GM21390 (cell line): Measurements from ENCODE around the gene NET1.
"Not testable (repeated sequence)": the region's sequence is repeated elsewhere in the genome, so short reads cannot be mapped to it uniquely, and the experiment has no call there.

ENCODE experiments used
- ATAC-seq: cut with Tn5 transposase; IDR thresholded peaks from one replicate; pipeline ENCODE4 v1.9.1; 2021; ENCODE audit not compliant: unreplicated experiment

The NET1 gene

DNA sequence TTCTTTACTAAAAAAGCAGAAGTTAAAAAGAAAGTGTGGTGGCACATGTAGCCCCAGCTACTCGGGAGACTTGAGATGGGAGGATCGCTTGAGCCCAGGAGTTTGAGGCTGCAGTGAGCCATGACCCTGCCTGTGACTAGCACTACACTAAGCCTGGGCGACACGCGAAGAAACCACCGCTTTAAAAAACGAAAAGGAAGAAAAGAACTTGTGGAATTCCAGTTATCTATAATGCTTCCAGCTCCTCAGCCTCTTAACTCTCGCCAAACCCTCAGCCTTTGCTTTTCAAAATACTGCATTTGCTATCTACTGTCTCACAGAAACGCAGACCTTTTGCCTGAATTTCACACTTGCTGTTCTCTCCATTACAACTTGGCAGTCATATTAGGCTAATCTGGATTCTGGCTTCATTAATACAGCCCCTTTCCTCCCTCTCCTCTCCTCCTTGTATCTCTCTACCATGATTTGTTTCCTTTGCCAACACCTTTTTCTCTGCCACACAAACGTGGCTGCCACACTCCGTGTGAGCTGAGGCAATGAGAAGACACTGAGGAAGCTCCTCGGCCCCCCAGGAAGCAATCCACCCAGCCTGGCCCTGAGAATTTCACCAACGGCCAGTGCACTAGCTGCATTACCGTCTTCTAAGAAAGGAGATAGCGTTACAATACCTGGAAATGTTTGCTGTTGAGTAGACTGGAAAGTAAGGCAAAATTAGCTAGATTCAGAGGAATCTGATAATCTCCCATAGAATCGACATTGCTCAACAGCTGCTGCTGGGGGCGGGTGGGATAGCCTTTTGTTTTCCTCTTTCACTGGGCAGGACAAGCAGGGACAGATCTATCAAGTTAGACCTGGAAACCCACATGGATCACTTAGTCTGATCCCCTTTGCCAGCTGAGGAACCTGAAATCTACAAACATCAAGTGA is 49.8 kb downstream of the NET1 start:
- no peak for ATAC-seq

DNA sequence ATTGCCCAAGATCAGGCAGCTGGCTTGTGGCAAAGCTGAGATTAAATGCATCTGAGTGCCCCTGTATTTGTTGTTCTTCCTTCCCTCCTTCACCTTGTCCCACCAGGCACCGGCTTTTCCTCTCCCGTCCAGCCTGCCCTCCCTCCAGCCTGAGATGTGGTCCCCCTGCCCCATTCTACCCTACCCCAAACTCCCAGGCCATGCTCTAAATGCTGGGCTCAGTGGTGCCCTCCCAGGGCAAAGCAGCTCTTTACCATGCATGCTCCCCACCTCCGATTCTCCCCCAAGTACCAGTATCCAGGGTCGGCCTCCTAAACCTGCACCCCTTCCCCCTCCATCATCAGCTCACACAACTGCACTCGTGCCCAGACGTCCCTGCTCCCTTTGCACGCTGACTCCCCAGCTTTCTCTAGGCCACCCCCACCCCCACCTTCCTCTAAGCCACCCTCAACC is 50.5 kb downstream of the NET1 start:
- no peak for ATAC-seq

DNA sequence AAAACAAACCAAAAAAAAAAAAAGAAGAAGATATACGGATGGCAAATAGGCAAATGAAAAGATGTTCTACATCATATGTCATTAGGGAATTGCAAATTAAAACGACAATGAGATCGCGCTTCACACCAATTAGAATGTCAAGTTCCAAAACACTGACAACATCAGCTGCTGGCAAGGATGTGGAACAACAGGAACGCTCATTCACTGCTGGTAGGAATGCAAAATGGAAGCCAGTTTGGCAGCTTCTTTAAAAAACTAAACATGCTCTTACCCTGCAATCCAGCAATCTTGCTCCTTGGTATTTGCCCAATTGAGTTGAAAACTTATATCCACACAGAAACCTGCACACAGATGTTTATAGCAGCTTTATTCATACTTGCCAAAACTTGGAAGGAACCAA is 52.2 kb downstream of the NET1 start:
- no peak for ATAC-seq

DNA sequence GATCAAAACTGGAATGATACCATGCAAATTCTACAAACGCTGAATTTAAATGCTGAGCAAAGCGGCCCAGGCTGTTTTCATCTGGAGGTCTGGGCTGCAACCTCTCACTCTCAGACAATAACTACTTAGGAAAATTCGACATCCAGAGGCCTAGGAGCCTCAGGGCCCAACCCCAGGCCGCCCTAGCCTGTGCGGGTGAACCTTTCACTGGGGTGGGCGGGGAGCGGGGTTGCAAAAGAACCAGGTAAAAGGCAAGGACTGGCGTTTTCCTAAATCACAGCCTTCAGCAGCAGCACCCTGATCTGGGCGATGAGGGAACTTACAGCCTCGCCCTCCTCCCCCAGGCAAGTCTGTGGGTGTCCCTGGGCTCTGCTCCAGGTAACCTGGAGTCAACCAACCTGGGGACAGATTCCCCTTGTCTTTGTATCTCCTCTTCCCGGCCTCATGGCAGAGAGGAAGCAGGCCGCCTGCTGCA is 53.7 kb downstream of the NET1 start:
- no peak for ATAC-seq

DNA sequence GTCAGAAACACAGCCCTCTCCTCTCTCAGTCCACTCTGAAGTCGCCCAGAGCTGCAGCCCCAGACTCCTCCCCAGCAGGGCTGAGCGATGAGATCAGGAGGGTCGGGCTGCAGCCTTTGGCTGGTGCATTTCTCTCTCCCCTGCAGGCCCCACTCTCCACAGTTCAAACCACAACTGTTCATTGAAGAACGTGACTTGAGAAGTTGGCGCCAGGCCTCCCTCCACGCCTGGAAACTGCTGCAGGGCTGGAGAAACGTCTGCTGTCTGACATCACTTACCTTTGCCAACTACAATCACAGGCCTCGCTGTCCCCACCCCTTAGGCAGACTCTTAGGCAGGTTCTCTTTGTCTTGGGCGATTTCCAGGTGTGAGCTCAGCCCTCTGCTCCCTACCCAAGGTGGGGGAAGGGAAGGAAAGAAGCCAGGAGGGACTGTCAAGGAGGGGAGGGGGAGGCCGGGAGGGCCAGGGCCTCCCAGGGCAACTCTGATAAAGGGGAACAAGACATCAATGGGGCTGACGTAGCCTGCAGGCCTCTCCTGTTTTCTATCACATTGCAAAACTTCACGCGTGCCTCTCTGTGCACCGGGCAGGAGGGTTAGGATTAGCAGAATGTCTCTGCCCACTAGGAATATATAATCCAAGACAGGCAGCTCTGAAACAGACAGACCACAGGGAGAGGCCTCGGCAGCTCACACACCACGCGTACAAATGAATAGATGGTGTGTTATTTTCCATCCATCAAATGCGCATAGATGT is 54.3 kb downstream of the NET1 start:
- ATAC-seq = no peak

DNA sequence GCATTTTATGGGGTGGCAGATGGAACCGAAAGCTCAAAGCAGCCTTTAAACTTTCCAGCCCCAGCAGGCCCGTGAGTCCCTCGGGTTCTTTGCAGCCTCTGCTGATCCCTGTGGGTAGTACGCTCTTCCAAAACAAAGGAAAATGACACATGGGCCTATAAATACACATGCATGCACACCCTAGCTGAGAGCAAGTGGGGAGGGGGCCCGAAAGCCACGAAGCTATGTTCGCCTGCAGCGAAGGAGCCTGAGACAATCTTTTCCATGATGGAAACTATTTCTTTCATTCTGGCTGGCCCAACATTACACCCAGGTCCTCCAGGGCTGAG is 54.8 kb downstream of the NET1 start:
- no peak for ATAC-seq

DNA sequence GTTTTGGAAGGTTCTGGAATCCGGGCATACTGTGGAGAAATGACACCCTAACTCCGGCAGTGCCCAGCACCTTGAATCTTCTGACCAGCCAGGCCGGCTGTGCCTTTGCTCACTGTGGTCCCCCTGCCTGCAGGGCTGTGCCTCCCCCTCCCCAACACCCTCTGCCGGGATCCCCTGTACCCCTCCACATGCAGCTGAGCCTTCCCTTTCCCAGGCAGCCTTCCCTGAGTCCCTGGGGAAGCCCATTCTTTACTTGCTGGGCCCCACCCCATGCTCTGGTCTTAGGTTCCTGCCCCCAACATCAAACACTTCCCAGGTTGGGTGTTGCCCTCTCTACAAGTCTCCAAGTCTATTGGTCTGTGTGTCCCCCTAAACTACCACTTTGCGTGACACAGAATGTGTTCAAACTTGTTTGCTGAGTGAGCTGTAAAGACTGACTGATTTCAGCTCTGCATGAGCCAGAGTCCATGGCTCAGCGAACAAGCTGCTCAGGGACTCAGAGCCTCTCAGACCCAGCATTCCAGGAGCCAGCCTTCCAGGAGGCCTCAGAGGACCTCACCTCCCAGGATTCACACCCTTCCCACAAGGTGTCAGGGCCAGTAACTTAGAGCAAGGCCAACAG is 55.4 kb downstream of the NET1 start:
- no peak for ATAC-seq

DNA sequence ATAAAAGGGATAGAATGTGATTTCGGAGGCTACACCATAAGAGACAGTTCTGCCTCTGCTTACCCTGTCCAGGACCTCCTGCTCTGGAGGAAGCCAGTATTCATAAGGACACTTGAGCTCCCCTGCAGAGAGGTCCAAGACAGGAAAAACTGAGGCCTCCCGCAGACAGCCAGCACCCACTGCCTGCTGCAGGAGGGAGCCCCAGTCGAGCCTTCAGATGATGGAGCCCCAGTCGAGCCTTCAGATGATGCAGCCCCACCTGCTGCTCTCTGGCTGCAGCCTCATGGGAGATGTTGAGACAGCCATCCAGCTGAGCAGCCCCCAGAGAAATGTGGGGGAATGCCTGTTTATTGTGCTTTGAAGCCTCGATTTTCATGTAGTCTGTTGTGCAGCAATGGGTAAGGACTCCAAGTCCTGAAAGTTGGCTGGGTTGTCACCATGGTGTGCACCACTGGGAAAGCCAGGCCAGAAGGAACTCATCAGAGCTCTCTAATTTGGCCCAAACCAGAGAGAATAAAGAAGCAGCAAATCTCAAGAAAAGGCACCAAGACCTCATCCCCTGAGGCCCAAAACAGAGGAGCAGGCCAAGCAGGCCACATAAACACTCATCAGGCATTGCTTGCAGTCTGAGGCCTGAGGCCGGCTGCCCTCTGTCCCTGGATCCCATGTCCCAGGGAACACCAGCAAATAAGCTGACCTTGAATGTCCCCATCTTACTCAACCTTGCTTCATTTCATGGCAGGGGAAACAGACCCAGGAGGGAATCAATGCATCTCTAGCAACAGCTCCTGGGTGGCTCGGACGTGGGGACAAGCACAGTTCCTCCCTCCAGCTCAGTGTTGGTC is 56.1 kb downstream of the NET1 start:
- ATAC-seq = no peak

DNA sequence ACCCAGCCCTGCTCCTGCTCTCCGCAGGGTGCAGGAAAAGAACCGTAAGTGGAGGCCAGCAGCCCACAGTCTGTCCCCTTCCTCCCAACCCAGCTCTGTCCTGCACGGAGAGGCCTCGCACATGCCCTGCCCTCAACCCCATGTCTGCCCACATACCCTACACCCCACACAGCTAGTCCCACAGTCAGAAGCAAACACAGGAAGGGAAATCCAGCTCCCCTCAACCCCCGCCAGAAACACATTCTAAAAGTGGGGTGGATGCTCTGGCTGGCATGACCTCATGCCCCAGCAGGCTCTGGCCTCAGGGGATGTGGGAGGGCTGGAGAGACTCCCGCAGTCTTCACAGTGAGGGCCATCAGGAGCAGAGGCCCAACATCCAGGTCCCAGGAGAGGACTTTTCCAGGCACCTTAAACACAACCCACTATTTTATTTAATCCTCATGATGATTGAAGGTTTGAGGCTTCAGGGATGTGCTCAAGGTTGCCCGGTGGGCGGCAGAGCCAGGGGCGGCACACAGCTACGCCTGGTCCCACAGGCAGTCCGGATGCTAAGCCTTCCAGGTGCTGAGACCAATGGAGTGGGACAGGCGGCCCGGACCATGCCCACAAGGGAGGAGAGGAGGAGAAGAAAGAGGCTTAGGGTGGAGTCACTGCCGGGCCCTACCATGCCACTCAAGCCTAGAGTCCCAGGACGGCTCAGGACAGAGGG is 57.1 kb downstream of the NET1 start:
- no peak for ATAC-seq

DNA sequence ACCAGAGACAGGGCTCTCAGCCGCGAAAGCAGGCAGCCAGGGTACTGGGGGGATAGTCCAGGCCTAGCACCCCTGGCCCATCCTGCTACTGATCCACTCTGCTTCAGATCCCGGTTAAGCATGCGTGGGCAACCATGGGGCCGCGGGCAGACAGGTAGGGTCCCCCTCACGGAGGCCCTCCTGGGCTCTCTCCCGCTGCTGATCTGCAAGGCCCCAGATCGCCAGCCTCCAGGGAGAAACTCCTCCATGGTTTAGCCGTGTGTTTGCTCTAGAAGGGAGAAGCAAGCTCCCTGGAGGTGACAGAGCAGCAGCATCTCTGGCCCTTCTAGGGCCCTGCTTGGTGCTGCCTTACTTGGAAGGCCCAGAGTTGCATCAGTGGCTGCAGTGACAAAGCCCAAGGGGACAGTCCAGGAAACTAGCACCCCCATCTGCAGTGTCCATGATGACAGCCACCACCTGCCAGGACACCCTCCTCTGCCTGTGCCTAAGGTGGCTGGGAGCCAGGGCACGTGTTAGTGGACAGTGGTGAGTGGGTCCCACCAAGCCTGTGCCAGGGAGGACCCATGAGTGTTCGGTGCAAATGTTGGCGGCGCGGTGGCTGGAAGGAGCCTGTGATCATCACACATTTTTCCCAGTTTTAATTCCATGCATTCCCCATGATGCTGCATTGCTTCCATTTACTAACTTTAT is 57.9 kb downstream of the NET1 start:
- no peak for ATAC-seq

DNA sequence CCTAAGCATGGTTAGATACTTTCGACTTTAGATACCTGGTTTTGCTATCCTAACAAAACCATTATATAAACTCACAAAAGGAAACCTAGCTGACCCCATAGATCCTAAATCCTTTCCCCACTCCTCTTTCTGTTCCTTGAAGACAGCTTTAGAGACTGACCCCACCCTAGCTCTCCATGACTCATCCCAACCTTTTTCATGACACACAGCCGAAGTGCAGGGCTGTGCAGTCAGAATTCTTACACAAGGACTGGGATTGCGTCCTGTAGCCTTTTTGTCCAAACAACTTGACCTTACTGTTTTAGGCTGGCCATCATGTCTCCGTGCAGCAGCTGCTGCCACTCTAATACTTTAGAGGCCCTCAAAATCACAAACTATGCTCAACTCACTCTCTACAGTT is 62.3 kb downstream of the NET1 start:
- ATAC-seq = not testable (repeated sequence)

DNA sequence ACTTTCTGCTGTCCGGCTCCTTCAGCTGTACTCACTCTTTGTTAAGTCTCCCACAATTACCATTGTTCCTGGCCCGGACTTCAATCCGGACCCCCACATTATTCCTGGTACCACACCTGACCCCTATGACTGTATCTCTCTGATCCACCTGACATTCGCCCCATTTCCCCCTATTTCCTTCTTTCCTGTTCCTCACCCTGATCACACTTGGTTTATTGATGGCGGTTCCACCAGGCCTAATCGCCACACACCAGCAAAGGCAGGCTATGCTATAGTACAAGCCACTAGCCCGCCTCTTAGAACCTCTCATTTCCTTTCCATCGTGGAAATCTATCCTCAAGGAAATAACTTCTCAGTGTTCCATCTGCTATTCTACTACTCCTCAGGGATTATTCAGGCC is 62.7 kb downstream of the NET1 start:
- ATAC-seq = not testable (repeated sequence)

DNA sequence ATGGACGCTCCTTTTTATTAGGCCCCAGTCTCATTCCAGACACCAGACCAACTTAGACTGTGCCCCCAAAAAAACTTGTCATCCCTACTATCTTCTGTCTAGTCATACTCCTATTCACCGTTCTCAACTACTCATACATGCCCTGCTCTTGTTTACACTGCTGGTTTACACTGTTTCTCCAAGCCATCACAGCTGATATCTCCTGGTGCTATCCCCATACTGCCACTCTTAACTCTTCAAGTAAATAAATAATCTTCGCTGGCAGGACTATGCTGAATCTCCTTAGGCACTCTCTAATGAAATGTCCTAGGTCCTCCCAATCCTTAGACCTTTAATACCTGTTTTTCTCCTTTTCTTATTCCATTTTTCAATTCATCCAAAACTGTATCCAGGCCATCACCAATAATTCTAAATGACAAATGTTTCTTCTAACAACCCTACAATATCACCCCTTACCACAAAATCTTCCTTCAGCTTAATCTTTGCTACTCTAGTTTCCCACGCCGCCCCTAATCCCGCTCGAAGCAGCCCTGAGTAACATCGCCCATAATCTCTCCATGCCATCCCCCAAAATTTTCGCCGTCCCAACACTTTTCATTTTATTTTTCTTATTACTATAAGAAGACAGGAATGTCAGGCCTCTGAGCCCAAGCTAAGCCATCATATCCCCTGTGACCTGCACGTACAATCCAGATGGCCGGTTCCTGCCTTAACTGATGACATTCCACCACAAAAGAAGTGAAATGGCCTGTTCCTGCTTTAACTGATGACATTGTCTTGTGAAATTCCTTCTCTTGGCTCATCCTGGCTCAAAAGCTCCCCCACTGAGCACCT is 63.8 kb downstream of the NET1 start:
- ATAC-seq = not testable (repeated sequence)

DNA sequence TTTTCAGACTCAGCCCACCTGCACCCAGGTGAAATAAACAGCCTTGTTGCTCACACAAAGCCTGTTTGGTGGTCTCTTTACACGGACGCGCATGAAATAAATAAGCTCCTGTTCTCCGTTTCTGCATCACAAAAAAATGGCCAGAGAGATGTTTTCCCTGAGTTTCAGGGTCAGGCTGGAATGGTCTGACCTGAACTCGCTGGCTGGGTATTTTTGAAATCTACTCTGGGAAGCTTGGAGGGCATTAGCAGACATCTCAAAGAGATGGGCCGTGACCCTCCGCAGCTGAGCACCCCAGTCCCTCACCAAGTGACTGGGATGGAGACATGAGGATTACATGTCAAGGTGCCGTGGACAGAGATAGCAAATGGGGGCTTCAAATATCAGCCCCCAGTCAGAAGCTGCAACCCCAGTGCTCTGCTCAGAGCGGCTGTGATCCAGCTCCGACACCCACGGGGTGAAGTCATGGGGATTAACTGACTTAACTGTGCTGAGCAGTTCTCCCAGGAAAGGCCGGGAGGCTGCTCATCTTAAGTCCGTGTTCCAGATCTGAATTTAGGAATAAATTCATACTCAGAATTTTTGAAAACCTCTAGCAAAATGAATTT is 64.7 kb downstream of the NET1 start:
- ATAC-seq = no peak

DNA sequence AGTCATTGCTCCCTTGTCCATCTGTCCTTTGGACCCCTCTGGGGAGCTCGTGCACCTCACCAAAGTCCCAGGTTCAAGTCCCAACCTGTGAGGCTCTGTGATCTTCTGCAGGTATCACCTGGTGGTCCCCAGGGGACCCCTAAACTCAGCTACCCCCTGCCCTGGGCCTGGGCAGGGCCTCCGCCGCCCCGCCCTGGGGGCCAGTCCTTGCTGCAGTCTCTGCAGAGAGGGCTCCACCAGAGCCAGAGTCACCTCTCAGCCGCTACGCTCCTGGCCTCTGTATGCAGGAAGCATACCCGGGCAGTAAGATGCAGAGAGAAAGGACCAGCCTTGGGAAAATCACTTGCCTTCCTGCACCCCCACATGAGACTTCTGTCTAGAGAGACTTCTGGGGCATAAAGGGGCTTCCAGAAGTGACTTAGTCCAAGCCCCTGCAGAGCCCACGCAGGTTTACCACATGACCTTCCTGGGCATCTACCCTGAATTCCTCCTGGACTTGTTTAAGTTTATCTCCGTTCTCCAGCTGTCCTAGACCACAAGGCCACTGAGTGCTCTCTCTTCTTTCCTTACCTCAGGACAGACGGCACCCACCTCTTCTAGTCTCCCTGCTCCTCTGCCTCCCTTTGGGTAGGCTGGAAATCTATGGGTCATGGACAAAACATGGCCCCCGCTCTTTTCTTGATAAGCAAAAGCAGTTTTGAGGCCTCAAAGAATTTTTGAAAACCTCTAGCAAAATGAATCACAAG is 65.8 kb downstream of the NET1 start:
- no peak for ATAC-seq

DNA sequence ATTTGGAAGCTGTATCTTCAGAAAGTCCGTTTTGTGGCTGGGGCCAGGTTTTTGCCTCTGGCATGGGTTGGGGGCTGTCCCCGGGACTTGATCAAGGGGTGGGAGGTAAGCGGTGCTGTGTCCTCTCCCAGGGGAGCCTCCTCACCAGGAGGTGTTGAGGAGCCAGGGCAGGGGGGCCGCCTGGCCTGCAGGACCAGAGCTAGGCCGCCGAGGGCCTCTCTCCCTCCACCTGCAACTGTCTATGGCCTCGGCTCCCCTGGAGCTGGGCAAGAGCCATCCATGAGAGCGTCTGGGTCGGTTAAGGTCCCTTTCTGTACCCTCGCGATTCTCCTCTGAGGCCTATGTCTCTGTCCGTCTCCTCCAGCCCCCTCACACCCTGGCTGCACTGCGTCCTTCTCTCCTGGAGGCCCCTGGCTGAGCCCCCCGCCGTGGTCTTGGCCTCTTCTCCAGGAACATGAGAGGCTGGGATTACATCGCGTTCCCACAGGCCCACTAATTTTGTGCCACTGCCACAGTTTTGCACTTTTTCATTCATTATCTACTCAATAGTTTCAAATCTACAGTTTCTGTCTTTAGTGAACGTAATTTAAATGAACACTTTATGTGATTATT is 66.4 kb downstream of the NET1 start:
- ATAC-seq = no peak

DNA sequence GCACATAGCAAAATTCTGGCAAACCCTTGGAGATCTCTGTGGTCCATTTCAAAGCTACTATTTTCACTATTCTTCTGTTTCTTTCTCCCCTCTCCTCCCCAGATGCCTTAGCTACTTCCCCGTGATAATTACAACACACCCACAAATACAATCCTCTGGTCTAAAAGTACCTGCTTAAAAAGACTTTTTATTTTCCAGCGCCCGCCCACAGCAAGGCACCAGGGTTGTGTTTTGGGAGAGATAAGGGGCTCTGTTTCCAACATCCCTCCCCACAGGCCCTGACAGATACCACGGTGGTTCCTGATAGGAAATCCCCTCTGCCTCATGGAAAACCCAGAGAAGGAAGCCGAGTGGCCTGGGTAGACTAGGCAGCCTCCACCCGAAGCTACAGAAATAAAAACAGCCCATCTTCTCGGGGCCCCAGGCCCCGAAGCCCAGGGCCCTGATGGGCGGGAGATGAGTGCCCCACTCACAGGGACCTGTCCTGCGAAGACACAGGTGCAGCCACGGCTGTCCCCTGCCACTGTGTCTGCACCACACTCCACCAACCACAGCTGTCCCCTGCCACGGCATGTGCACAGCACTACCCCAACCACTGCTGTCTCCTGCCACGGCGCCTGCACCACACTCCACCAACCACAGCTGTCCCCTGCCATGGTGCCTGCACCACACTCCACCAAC is 67.3 kb downstream of the NET1 start:
- no peak for ATAC-seq
